Measurements from ENCODE around the gene NDRG2. TPM values are rescaled to one million over a fixed set of nuclear protein-coding genes. Genes with fewer than 3 reads are reported as not detected.
A peak's percentile ranks its signal among the peaks of the same experiment; 100 is the strongest.

Gene NDRG2
- total and polyA plus RNA-seq, 2 experiments from 2014 or later, result 0.28 to 2.8 TPM

DNA sequence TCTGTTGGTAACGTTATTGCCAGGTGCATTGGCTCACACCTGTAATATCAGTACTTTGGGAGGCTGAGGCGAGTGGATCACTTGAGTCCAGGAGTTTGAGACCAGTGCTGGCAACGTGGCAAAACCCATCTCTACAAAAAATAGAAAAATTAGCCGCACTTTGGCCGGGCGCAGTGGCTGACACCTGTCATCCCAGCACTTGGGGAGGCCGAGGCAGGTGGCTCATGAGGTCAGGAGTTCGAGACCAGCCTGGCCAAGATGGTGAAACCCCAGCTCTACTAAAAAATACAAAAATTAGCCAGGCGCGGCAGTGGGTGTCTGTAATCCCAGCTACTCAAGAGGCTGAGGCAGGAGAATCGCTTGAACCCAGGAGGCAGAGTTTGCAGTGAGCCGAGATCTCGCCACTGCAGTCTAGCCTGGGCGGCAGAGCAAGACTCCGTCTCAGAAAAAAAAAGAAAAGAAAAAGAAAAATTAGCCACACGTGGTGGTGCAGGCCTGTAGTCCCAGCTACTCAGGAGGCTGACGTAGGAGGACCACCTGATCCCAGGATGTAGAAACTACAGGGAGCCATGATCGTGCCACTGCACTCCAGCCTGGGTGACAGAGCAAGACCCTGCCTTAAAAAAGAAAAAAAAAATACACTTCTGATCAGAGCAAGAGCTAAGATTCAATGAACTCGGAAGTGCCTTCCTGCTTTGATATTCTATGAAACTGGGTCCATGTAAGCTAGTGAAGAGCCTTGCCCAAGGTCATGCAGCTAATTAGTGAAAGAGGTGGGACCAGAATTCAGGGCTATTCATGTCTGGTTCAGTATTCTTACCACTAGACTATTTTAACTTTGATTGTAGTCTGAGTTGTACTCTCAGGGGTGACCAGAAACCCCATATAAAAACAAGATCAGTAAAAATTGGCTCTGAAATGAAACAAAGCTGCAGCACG, 28.6 kb upstream of the NDRG2 start:
- TF ChIP-seq EZH2phosphoT487 (IDR thresholded peaks at IDR 0.05; ENCODE audit: insufficient read depth, low read depth) (no peak), EZH2 (IDR thresholded peaks at IDR 0.05; ENCODE audit: insufficient read depth, poor library complexity, severe bottlenecking) (no peak)
- Histone ChIP-seq H3K27me3 (replicated peaks; ENCODE audit: insufficient read depth) (no peaks in the 10 kb centered on the region), H3K4me3 (no peak overlapping the region), H3K4me1 (ENCODE audit: insufficient read depth) (peaks cover 27% of the 10 kb centered on the region), H3K9ac (no peak overlapping the region), H3K9me2 (ENCODE audit: insufficient read depth) (no peaks in the 10 kb centered on the region), H3K79me2 (ENCODE audit: insufficient read depth) (no peaks in the 10 kb centered on the region), H4K20me1 (ENCODE audit: insufficient read depth) (no peaks in the 10 kb centered on the region), H3F3A (ENCODE audit: insufficient read depth) (peaks cover 19% of the 10 kb centered on the region), H3K36me3 (ENCODE audit: low read depth) (no peaks in the 10 kb centered on the region), H3K27ac (no peak overlapping the region), H2AFZ (no peak overlapping the region), H3K4me2 (ENCODE audit: unreplicated experiment) (no peak overlapping the region), H3K9me3 (ENCODE audit: low read depth) (no peaks in the 10 kb centered on the region)
- in situ Hi-C loops (cut with MboI), result no loop called here
- DNase-seq, result no peak
- 85 to 90% methylated on average over 20 of the region's 20 CpGs for WGBS, 2 experiments (ENCODE audit: low coverage in 1 of 2, low lambda C conversion rate in 2 of 2, missing lambda C conversion rate in 2 of 2)

- no peak overlapping the region for H3K27ac ChIP-seq
- no peak for DNase-seq
- no peak overlapping the region for H3K4me2 ChIP-seq (ENCODE audit: unreplicated experiment)
- WGBS, 2 experiments (ENCODE audit: low coverage in 1 of 2, low lambda C conversion rate in 2 of 2, missing lambda C conversion rate in 2 of 2), result 65 to 74% methylated on average over 3 of the region's 3 CpGs
- no peak overlapping the region for H2AFZ ChIP-seq
- no peak overlapping the region for H3K9ac ChIP-seq
- H3F3A ChIP-seq (ENCODE audit: insufficient read depth), result peaks cover 33% of the 10 kb centered on the region
- in situ Hi-C loops (cut with MboI), result no loop called here
- no peak overlapping the region for H3K4me3 ChIP-seq
- TF ChIP-seq EZH2phosphoT487 (IDR thresholded peaks at IDR 0.05; ENCODE audit: insufficient read depth, low read depth) (no peak), EZH2 (IDR thresholded peaks at IDR 0.05; ENCODE audit: insufficient read depth, poor library complexity, severe bottlenecking) (no peak)
- no peaks in the 10 kb centered on the region for H3K9me3 ChIP-seq (ENCODE audit: low read depth)
- H3K36me3 ChIP-seq (ENCODE audit: low read depth), result no peaks in the 10 kb centered on the region
- H3K79me2 ChIP-seq (ENCODE audit: insufficient read depth), result no peaks in the 10 kb centered on the region
- H3K4me1 ChIP-seq (ENCODE audit: insufficient read depth), result peaks cover 33% of the 10 kb centered on the region
- no peaks in the 10 kb centered on the region for H3K27me3 ChIP-seq (replicated peaks; ENCODE audit: insufficient read depth)
- no peaks in the 10 kb centered on the region for H3K9me2 ChIP-seq (ENCODE audit: insufficient read depth)
- H4K20me1 ChIP-seq (ENCODE audit: insufficient read depth), result no peaks in the 10 kb centered on the region
Observed at GRCh38 chr14:21050597-21050996, 25.7 kb upstream of the NDRG2 start.

GRCh38 chr14:21049271-21049673, 24.4 kb upstream of the NDRG2 start:
- in situ Hi-C loops (cut with MboI), result no loop called here
- no peaks in the 10 kb centered on the region for H3K27me3 ChIP-seq (replicated peaks; ENCODE audit: insufficient read depth)
- no peaks in the 10 kb centered on the region for H3K9me2 ChIP-seq (ENCODE audit: insufficient read depth)
- H3K9ac ChIP-seq, result no peak overlapping the region
- no peaks in the 10 kb centered on the region for H3K36me3 ChIP-seq (ENCODE audit: low read depth)
- H3K9me3 ChIP-seq (ENCODE audit: low read depth), result no peaks in the 10 kb centered on the region
- H4K20me1 ChIP-seq (ENCODE audit: insufficient read depth), result no peaks in the 10 kb centered on the region
- H3K27ac ChIP-seq, result peak overlapping the region; percentile 40
- H3K4me3 ChIP-seq, result 0 out of 2 replicates have a peak overlapping the region, but pooled peaks have one; percentile 28
- 35 to 43% methylated on average over 3 of the region's 3 CpGs for WGBS, 2 experiments (ENCODE audit: low coverage in 1 of 2, low lambda C conversion rate in 2 of 2, missing lambda C conversion rate in 2 of 2)
- H3K4me2 ChIP-seq (ENCODE audit: unreplicated experiment), result peak overlapping the region; percentile 49
- peak; percentile 86 for DNase-seq
- no peaks in the 10 kb centered on the region for H3K79me2 ChIP-seq (ENCODE audit: insufficient read depth)
- peaks cover 33% of the 10 kb centered on the region for H3K4me1 ChIP-seq (ENCODE audit: insufficient read depth)
- no peak for TF ChIP-seq EZH2 (IDR thresholded peaks at IDR 0.05; ENCODE audit: insufficient read depth, poor library complexity, severe bottlenecking)
- TF ChIP-seq EZH2phosphoT487 (IDR thresholded peaks at IDR 0.05; ENCODE audit: insufficient read depth, low read depth), result no peak
- H2AFZ ChIP-seq, result no peak overlapping the region
- peaks cover 33% of the 10 kb centered on the region for H3F3A ChIP-seq (ENCODE audit: insufficient read depth)

DNA sequence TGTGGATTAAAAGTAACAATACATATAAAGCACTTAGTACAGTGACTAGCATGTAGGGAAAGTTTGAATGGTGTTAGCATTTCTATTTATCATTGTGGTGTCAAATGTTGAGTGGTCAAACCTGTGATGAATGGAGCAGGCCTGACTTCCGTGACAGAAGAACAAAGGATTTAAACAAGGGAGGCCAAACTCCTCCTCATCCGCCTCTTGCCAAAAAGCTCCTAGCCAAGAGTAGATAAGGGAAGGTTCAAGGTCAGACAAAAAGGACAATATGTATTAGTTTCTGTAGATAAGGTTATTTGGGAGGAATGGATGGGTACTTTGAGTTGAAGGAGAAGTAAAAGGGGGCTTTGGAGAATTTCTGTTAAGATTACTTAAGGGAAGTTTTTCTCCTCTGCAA, 23.8 kb upstream of the NDRG2 start:
- peaks cover 33% of the 10 kb centered on the region for H3F3A ChIP-seq (ENCODE audit: insufficient read depth)
- H3K79me2 ChIP-seq (ENCODE audit: insufficient read depth), result no peaks in the 10 kb centered on the region
- no peaks in the 10 kb centered on the region for H3K27me3 ChIP-seq (replicated peaks; ENCODE audit: insufficient read depth)
- no peaks in the 10 kb centered on the region for H3K9me3 ChIP-seq (ENCODE audit: low read depth)
- peak overlapping the region; percentile 40 for H3K27ac ChIP-seq
- H3K4me1 ChIP-seq (ENCODE audit: insufficient read depth), result peaks cover 33% of the 10 kb centered on the region
- H4K20me1 ChIP-seq (ENCODE audit: insufficient read depth), result no peaks in the 10 kb centered on the region
- no peak overlapping the region for H2AFZ ChIP-seq
- TF ChIP-seq EZH2 (IDR thresholded peaks at IDR 0.05; ENCODE audit: insufficient read depth, poor library complexity, severe bottlenecking) (no peak), EZH2phosphoT487 (IDR thresholded peaks at IDR 0.05; ENCODE audit: insufficient read depth, low read depth) (no peak)
- H3K36me3 ChIP-seq (ENCODE audit: low read depth), result no peaks in the 10 kb centered on the region
- H3K4me3 ChIP-seq, result no peak overlapping the region
- DNase-seq, result no peak
- H3K4me2 ChIP-seq (ENCODE audit: unreplicated experiment), result peak overlapping the region; percentile 49
- no peak overlapping the region for H3K9ac ChIP-seq
- H3K9me2 ChIP-seq (ENCODE audit: insufficient read depth), result no peaks in the 10 kb centered on the region
- WGBS, 2 experiments (ENCODE audit: low coverage in 1 of 2, low lambda C conversion rate in 2 of 2, missing lambda C conversion rate in 2 of 2), result 79 to 82% methylated on average over 2 of the region's 2 CpGs
- in situ Hi-C loops (cut with MboI), result no loop called here
